ENCODE results near the gene CLK2. TPM values are rescaled to one million over a fixed set of nuclear protein-coding genes. Genes with fewer than 3 reads are reported as not detected.
"Not testable (repeated sequence)": the region's sequence is repeated elsewhere in the genome, so short reads cannot be mapped to it uniquely, and the experiment has no call there.

Gene CLK2
- total RNA-seq, 1 donor from 2014 or later, result 62.8 TPM

DNA sequence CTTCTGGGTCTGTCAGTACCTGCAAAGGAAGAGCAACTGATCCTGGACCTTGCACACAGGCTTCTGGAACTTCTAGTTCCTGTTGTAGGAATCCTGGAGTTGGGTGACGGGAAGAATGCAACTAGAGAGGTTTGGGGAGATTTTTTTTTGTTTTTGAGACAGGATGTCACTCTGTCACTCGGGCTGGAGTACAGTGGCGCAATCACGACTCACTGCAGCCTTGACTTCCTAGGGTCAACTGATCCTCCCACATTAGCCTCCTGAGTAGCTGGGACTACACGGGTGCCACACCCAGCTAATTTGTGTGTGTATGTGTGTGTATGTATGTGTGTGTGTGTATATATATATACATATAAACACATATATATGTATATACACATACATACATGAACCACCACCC, 36.9 kb downstream of the CLK2 start:
- peaks cover 10% of the 10 kb centered on the region for H3K4me1 Mint-ChIP-seq (ENCODE audit: unreplicated experiment)
- H3K27ac Mint-ChIP-seq (ENCODE audit: unreplicated experiment), result no peak overlapping the region
- TF ChIP-seq CTCF (IDR thresholded peaks at IDR 0.05; ENCODE audit: unreplicated experiment), result no peak

GRCh38 chr1:155235375-155235774, 37.9 kb downstream of the CLK2 start:
- H3K9me3 Mint-ChIP-seq (ENCODE audit: unreplicated experiment); H3K27me3 Mint-ChIP-seq (ENCODE audit: unreplicated experiment); H3K27ac Mint-ChIP-seq (ENCODE audit: unreplicated experiment); H3K4me1 Mint-ChIP-seq (ENCODE audit: unreplicated experiment); DNase-seq (ENCODE audit: low spot score): not testable (repeated sequence)
- Mint-ChIP-seq H3K4me3 (ENCODE audit: unreplicated experiment) (peak overlapping the region; percentile 48), H3K36me3 (ENCODE audit: low read depth, unreplicated experiment) (peaks cover 10% of the 10 kb centered on the region)

More for the DNA sequence above, 36.9 kb downstream of the CLK2 start:
- Mint-ChIP-seq H3K4me3 (ENCODE audit: unreplicated experiment) (no peak overlapping the region), H3K36me3 (ENCODE audit: low read depth, unreplicated experiment) (peaks cover 10% of the 10 kb centered on the region), H3K9me3 (ENCODE audit: unreplicated experiment) (no peaks in the 10 kb centered on the region), H3K27me3 (ENCODE audit: unreplicated experiment) (peaks cover 9% of the 10 kb centered on the region)
- DNase-seq (ENCODE audit: low spot score), result no peak

DNA sequence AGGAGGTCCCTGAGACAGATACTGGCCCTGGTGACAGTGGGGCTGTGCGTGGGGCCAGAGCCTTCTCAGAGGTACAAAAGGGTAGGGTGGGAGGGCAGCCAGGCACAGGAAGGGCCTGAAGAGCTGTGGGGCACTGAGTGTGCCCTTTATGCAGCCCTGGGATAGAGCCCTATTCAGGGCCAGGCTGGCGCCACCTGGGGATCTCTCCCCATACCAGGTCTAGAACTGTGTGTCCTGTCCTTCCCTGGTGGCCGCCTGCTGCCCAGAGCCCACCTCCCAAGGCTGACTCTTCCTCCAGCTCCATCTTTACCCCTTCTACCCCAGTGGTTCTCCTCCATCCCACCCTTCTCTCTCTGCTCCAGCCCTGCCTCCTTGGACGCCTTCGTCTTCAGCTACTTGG, 39.8 kb downstream of the CLK2 start:
- DNase-seq (ENCODE audit: low spot score); H3K4me3 Mint-ChIP-seq (ENCODE audit: unreplicated experiment); H3K27ac Mint-ChIP-seq (ENCODE audit: unreplicated experiment); H3K4me1 Mint-ChIP-seq (ENCODE audit: unreplicated experiment); H3K9me3 Mint-ChIP-seq (ENCODE audit: unreplicated experiment); H3K27me3 Mint-ChIP-seq (ENCODE audit: unreplicated experiment): not testable (repeated sequence)
- H3K36me3 Mint-ChIP-seq (ENCODE audit: low read depth, unreplicated experiment), result peaks cover 10% of the 10 kb centered on the region

DNA sequence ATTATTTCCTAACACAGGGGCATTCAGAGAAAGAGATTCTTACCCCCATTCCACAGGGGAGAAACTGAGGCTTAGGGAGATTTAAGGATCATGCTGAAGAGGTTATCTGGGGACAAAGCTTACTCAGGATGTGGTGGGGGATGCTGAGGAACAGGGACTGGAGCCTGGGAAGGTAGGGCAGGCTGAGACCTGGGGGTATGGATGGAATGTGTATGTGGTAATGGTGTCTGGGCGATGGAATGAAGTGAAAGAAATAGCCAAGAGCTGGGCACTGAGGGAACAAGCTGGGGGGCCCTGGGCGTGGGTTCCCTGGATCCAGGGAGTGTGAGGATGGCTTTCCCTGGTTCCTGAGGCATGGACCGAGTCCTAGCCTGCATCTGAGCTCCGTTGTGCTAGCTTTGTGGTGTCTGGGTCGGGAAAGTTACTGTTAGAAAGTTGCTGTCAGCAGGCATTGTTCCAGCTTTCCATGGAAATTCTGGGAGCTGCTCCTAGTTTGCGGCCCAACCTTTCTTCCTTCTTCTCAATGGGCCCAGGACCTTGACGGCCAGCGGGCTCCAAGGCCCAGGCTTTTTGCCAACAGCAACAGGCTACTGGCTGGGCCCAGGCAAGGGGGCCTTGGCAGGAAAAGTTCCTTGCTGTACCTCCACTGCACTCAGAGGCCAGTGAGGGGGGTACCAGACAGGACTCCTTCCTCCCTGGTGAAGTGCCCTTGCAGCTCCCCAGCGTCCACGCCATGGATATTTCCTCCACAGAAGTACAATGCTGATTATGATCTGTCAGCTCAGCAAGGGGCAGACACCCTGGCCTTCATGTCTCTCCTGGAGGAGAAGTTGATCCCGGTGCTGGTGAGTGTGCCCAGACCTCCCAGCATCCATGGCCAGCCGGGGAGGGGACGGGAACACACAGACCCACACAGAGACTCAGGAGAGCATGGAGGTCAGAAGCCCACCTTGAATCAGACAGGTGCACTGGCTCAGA, 41.0 kb downstream of the CLK2 start:
- Mint-ChIP-seq H3K36me3 (ENCODE audit: low read depth, unreplicated experiment) (peaks cover 10% of the 10 kb centered on the region), H3K4me3 (ENCODE audit: unreplicated experiment) (peak overlapping the region; percentile 56), H3K27me3 (ENCODE audit: unreplicated experiment) (peaks cover 14% of the 10 kb centered on the region)
- H3K4me1 Mint-ChIP-seq (ENCODE audit: unreplicated experiment); H3K27ac Mint-ChIP-seq (ENCODE audit: unreplicated experiment); H3K9me3 Mint-ChIP-seq (ENCODE audit: unreplicated experiment); DNase-seq (ENCODE audit: low spot score): not testable (repeated sequence)

- not testable (repeated sequence) for DNase-seq (ENCODE audit: low spot score); H3K4me3 Mint-ChIP-seq (ENCODE audit: unreplicated experiment); H3K27ac Mint-ChIP-seq (ENCODE audit: unreplicated experiment); H3K9me3 Mint-ChIP-seq (ENCODE audit: unreplicated experiment)
- peaks cover 12% of the 10 kb centered on the region for H3K36me3 Mint-ChIP-seq (ENCODE audit: low read depth, unreplicated experiment)
- H3K4me1 Mint-ChIP-seq (ENCODE audit: unreplicated experiment), result peaks cover 14% of the 10 kb centered on the region
- H3K27me3 Mint-ChIP-seq (ENCODE audit: unreplicated experiment), result peaks cover 14% of the 10 kb centered on the region
Measured at GRCh38 chr1:155231302-155231701, 42.0 kb downstream of the CLK2 start.

- Mint-ChIP-seq H3K27ac (ENCODE audit: unreplicated experiment) (peak overlapping the region; percentile 93), H3K9me3 (ENCODE audit: unreplicated experiment) (no peaks in the 10 kb centered on the region), H3K4me1 (ENCODE audit: unreplicated experiment) (peaks cover 19% of the 10 kb centered on the region), H3K4me3 (ENCODE audit: unreplicated experiment) (peak overlapping the region; percentile 91), H3K27me3 (ENCODE audit: unreplicated experiment) (peaks cover 12% of the 10 kb centered on the region), H3K36me3 (ENCODE audit: low read depth, unreplicated experiment) (peaks cover 5% of the 10 kb centered on the region)
- no peak for DNase-seq (ENCODE audit: low spot score)
- TF ChIP-seq CTCF (IDR thresholded peaks at IDR 0.05; ENCODE audit: unreplicated experiment), result no peak
Measured at GRCh38 chr1:155228096-155228427, 45.2 kb downstream of the CLK2 start.
